HG03135 (cell line): ENCODE results near the gene SLIT1.

ENCODE experiments used
- ATAC-seq: cut with Tn5 transposase; IDR thresholded peaks from one replicate; pipeline ENCODE4 v1.9.1; 2021; ENCODE audit warnings: mild to moderate bottlenecking, moderate library complexity; ENCODE audit not compliant: unreplicated experiment

Gene SLIT1

GRCh38 chr10:97006364-97006763 is 179.4 kb downstream of the SLIT1 start:
- ATAC-seq, result no peak

- ATAC-seq, result no peak
Observed at GRCh38 chr10:97005349-97005748, 180.4 kb downstream of the SLIT1 start.

DNA sequence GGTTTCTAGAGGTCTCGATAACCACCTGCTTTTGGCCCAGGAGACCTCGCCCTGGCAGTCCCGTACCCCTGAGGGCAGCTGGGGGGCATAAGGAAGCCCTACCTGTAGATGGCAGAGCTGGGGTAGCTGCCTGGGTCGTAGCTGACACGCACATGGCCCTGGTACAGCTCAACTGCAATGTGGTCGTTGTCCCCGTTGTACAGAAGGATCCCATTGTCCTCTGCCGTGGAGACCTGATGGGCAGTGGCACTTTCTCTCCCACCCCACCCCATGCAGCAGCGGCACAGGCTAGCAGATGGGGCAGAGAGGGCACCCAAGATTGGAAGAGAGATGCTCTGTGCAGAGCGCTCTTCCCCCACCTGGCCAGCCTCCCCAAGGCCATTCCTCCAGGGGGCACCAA is 181.2 kb downstream of the SLIT1 start:
- no peak for ATAC-seq

GRCh38 chr10:97003804-97004201 is 182.0 kb downstream of the SLIT1 start:
- no peak for ATAC-seq

DNA sequence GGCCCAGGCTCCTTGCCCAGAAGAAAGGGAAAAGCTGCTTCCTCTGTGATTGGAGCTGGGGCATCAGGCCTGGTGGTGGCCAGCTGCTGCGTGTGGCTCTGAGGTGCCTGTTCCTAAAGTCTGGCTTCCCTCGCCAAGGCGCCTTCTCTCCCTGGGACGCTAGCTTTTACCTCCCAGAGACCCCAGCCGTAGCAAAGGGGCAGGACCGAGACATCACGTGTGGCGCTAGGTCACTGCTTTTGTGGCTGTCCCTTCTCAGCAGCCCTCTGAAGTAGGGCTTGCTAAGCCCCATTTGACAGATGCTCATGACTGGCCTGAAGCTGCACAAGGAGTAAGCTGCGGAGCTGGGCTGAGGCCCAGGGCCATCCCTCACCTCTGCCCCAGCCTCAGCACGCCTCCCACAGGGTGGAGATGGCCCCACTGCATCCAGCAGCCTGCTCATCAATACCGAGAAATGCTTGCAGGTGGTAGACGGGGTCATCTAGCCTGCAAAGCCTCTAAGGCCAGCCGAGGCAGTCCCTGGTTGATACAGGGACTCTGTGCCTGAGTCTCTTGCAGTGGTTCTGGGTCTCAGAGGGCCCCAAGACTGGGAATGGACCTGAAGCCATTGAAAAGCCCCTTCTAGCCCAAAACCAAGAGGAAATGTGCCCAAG is 182.5 kb downstream of the SLIT1 start:
- ATAC-seq, result no peak

GRCh38 chr10:97002670-97003069 is 183.1 kb downstream of the SLIT1 start:
- no peak for ATAC-seq

GRCh38 chr10:97001183-97001991 is 184.4 kb downstream of the SLIT1 start:
- ATAC-seq, result no peak

DNA sequence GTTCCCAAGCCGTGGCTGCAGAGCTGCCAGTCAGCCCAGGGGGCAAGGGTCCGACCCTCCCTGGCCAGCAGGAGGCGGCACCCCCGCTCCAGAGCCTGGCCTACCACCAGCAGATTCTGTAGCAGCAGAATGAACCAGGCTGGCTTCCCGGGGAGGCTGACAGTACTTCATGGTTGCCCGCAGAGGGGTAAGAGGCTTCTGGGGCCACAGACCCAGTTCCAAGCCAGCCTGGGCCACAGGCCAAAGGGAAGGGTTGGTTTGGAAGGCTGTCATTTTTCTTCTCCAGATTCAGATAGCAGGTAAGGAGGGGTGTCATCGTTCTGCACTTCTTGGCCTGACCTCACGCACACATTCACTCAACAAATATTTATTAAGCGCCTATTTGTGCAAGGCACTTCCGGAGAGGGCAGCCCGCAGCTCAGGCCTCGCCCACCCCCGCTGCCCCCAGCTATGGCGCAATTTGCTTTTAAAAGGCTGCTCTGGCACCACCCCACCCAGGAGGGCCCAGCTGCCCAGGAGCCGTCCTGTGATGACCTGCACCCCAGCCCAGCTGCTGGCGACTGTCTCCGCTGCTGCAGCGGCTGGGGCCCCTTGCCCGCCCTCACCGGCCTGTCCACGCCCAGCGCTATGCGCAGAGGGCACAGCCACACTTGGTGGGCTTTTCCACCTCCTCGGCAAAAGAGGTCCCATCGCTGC is 185.1 kb downstream of the SLIT1 start:
- ATAC-seq, result no peak

DNA sequence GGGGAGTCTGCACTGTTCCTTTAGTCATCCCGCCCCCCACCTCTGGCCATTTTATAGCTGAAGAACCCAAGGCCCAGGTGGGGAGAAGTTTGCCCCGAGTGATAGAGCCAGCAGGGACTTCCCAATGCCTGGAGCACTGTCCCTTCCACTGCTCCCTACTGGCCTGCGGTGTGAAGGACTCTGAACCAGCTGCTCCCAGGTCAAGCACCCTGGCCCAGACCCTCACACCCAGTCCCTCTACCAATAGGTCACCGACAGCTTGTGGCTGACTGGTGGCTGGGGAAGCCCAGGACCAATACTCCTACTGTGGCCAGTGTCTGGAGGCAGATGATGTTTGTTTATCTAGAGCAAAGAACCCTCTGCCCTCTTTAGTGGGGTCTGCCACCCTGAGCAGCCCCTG is 185.8 kb downstream of the SLIT1 start:
- ATAC-seq, result no peak

DNA sequence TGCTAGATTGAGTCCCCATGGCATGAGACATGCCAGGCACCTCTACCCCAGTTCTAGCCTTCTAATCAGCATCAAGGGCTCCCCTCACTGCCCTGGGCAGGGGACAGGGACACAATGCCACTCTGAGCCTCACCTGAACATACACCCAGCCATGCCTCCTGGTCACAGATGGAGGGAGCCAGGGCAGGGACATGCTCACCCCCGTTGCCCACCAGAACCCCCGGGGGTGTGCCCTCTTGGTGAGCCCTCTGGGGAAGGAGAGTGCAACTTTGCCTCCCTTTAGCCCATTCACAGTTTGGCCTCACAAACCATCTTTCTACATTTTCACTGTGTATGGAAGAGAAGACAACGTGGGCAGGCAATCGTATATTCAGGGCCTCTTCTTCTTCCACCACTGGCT is 186.4 kb downstream of the SLIT1 start:
- ATAC-seq, result no peak

DNA sequence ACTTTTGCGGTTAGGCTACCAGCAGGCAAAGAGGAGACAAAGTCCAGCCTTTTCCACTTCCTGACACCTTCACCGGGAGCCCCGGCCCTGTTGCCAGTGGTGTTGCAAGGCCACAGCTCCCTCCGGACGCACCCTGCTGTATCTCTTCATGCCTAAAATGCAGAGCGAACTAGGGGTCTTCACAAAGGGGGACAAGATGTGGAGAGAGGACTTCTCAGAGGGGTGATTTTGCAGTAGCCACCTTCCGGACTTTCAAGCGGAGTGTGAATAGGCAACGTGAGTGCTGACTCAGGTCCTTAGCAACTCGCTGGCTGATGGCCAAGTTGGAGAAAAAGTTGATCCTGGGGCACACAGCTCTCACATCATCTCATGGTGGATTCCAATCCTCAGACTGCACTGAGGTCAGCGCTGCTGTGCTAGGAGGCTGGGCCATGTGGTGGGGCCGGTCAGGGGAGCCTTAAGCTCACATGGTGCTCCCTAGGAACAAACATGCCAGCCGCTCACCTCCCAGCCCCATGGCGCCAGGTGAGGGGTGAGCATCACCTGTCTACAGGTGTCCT is 187.3 kb downstream of the SLIT1 start:
- ATAC-seq, result no peak

DNA sequence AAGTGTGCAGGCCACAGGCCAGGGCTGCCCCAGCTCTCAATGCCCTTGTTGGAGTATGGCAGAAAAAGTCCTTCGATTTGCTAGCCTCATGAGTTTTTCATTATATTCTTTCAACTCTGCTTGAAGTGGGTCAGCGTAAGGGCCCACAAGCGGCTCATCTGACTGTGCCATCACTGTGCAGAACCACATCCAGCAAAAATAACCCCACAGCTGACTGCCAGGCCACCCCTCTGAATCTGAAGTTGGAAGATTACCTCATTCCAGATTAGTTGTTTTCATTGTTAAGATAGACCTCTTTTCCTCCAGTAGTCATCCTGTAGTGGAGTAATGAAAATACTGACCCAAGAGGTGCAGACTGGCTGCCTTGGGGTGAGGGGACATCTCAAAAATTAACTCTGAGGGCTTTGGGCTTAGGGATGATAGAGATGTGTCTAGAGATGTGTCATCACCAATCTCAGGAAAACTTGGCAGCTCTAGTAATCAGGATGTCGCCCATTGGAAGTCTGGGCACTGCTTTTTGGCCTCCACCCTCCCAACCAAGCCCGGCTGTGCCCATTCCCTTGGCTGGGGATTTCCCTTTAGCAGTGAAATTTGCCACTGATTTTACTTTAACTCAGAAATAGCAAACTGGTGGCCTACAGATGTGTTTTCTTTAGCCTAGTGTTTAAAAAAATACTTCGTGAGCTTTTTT is 189.3 kb downstream of the SLIT1 start:
- ATAC-seq, result no peak

GRCh38 chr10:96995851-96996250 is 189.9 kb downstream of the SLIT1 start:
- ATAC-seq, result no peak

DNA sequence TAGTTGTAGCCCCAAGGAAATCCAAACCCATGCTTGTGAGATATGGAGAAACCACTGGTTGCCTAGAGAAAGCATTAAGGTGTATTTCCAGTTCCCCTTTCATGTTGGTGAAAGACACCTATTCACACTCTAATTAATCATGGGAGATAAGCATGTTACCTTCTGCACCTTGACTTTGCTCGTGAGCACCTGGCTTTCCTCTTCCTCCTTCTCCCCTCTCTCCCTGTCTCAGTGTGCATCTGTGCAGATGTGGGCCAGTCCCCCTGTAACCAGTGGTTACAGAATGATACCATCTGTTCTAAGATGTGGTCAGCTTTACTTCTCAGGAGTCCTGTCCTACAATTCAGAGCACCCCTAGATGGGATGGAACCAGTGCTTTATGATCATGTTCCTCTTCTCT is 193.0 kb downstream of the SLIT1 start:
- peak; percentile 49 for ATAC-seq

DNA sequence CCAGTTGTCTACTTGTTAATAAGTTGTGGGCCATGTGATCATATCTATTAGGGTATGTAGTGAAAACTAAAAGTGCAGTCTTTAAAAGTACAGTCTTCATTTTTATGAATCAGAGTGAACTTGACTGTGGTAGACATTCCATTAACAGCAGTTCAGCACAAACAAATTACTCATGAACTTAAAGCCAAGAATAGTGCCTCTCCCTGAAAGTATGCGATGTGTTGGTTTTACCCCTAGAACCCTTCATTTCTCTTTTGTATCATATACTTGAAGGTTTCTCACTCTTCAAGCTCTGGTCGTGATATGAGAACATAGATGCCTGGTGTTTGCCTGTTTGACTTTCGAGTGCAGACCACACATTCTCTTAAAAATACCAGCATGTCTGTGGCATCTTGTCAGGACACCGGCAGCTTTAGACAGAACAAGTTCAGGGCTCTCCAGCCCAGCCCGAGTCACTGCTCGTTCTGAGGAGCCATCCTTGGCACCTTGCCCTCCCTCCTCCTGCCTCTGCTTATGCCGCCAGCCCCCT is 194.4 kb downstream of the SLIT1 start:
- ATAC-seq, result no peak

DNA sequence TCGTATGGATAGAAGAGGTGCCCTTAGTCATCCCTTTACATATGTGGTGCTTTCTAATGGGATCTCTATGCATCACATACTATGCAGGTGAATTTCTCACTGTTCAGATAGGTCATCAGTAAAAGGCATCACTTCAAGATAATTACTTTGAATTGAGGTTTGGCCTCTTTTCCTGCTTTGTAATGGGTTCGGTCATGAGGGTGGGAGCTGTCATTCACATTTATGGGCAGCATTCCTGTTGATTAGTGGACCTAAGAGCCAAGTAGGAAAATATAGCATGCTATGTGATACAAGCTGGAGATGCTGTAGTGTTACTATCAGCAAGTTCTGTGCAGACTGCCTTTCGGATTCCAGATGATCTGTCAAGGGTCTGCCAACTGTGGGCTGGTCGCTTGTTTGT is 197.3 kb downstream of the SLIT1 start:
- ATAC-seq, result no peak

- no peak for ATAC-seq
Observed at GRCh38 chr10:96987842-96988175, 197.9 kb downstream of the SLIT1 start.

DNA sequence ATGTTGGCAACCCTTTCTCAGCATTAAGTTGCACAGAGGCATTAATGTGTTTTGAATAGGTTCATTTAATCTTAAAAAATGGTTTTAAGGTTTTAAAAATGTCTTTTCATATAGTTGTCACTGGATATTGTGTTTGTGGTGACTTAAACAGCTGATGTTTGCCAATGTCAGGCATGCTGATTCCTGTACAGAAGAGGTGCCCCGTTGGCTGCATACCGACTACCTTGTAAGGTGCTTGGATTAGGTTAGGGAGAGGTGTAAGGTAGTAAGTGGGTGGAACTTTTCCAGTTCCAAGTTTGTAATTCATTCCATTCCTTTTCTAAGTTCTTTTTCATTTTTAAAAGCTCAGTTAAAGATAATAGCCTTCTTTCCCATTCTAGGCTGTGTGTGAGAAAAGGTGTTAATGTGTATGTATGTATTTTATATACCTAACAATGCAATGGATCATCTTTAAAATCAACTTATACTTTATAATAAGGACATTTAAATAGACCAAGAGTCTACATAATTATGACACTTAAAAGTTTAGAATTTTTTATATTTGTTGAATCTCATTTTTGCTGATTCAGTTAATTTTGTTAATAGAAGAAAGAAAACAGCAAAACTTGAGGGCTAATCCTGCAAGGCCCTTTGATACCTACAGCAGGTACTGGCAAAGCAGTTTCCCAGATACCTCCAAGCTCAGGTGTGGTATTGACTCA is 198.5 kb downstream of the SLIT1 start:
- no peak for ATAC-seq

GRCh38 chr10:96986200-96986856 is 199.4 kb downstream of the SLIT1 start:
- ATAC-seq, result no peak
